WTC11 (cell line): ENCODE results near the gene DLL1. TPM values are rescaled to one million over a fixed set of nuclear protein-coding genes. Genes with fewer than 3 reads are reported as not detected.

ENCODE experiments used
- ATAC-seq: fragments of 200-7000 bp; cut with Tn5 transposase; 2 replicates; pipeline ENCODE4 v1.10.0; 2021; ENCODE audit warnings: mild to moderate bottlenecking, moderate library complexity
- CTCF ChIA-PET: fragments of 300-600 bp; sonication (Branson Sonifier 250); formaldehyde crosslinking; loops from one replicate; lab custom pipeline; 2021; ENCODE audit warnings: antibody characterized with exemption; lab: Charles Lee
- POLR2A ChIA-PET: fragments of 350-600 bp; sonication (Branson Sonifier 250); formaldehyde crosslinking; loops from one replicate; lab custom pipeline; 2021; ENCODE audit warnings: antibody characterized with exemption; lab: Charles Lee
- DNase-seq: peaks from one replicate; pipeline ENCODE4 v3.0.0; 2021; ENCODE audit warnings: low spot score
- H3K27ac Mint-ChIP-seq: 2 replicates; pipeline ENCODE4 v1.8.0; 2021; ENCODE audit warnings: mixed read lengths
- H3K27me3 Mint-ChIP-seq: 2 replicates; pipeline ENCODE4 v1.8.0; 2021; ENCODE audit warnings: low read depth, mild to moderate bottlenecking, moderate library complexity, mixed read lengths
- H3K36me3 Mint-ChIP-seq: 2 replicates; pipeline ENCODE4 v1.8.0; 2021; ENCODE audit warnings: mixed read lengths
- H3K4me1 Mint-ChIP-seq: 2 replicates; pipeline ENCODE4 v1.8.0; 2022; ENCODE audit warnings: mixed read lengths
- H3K4me3 Mint-ChIP-seq: 2 replicates; pipeline ENCODE4 v1.8.0; 2021; ENCODE audit warnings: mild to moderate bottlenecking, moderate library complexity, mixed read lengths
- H3K9me3 Mint-ChIP-seq: 2 replicates; pipeline ENCODE4 v1.8.0; 2021; ENCODE audit warnings: mixed read lengths
- AFF4 ChIP-seq: sonication (generic); formaldehyde crosslinking; IDR thresholded peaks from 2 replicates; pipeline ENCODE4 v1.8.1; 2023; ENCODE audit warnings: mild to moderate bottlenecking, missing genetic modification reagents, borderline replicate concordance
- ARID4B ChIP-seq: sonication (generic); formaldehyde crosslinking; IDR thresholded peaks from 2 replicates; pipeline ENCODE4 v1.8.0; 2023; ENCODE audit warnings: missing genetic modification reagents, mild to moderate bottlenecking, borderline replicate concordance
- ATF3 ChIP-seq: sonication (generic); formaldehyde crosslinking; conservative IDR thresholded peaks from 2 replicates; pipeline ENCODE4 v1.8.1; 2022; ENCODE audit warnings: mild to moderate bottlenecking, missing genetic modification reagents
- CREM ChIP-seq: sonication (generic); formaldehyde crosslinking; IDR thresholded peaks from 2 replicates; pipeline ENCODE4 v1.8.1; 2022; ENCODE audit warnings: mild to moderate bottlenecking, missing genetic modification reagents, moderate library complexity
- EMX1 ChIP-seq: fragments of 250-450 bp; sonication (Bioruptor Pico); IDR thresholded peaks from 2 replicates; pipeline ENCODE4 v1.8.0; 2021; ENCODE audit warnings: mild to moderate bottlenecking
- ERG ChIP-seq: fragments of 250-450 bp; sonication (Bioruptor Pico); IDR thresholded peaks from 2 replicates; pipeline ENCODE4 v1.8.0; 2021; ENCODE audit warnings: mild to moderate bottlenecking
- FOXP1 ChIP-seq: sonication (generic); formaldehyde crosslinking; IDR thresholded peaks from 2 replicates; pipeline ENCODE4 v1.8.0; 2022; ENCODE audit warnings: missing genetic modification reagents, mild to moderate bottlenecking, moderate library complexity, borderline replicate concordance
- GRHL2 ChIP-seq: fragments of 250-450 bp; sonication (Bioruptor Pico); IDR thresholded peaks from 2 replicates; pipeline ENCODE4 v1.8.0; 2022; ENCODE audit warnings: mild to moderate bottlenecking, moderate library complexity; ENCODE audit not compliant: insufficient replicate concordance, severe bottlenecking
- MLX ChIP-seq: sonication (generic); formaldehyde crosslinking; IDR thresholded peaks from 2 replicates; pipeline ENCODE4 v1.8.1; 2023; ENCODE audit warnings: mild to moderate bottlenecking, missing genetic modification reagents, moderate library complexity
- NFATC4 ChIP-seq: fragments of 250-450 bp; sonication (Bioruptor Pico); IDR thresholded peaks from 2 replicates; pipeline ENCODE4 v1.9.0; 2021; ENCODE audit warnings: mild to moderate bottlenecking
- NFYB ChIP-seq: sonication (generic); formaldehyde crosslinking; conservative IDR thresholded peaks from 2 replicates; pipeline ENCODE4 v1.8.0; 2022; ENCODE audit warnings: low read depth, missing genetic modification reagents
- OVOL2 ChIP-seq: fragments of 250-450 bp; sonication (Bioruptor Pico); IDR thresholded peaks from 2 replicates; pipeline ENCODE4 v1.9.0; 2021; ENCODE audit warnings: mild to moderate bottlenecking, borderline replicate concordance
- RORB ChIP-seq: fragments of 250-450 bp; sonication (Bioruptor Pico); IDR thresholded peaks from 2 replicates; pipeline ENCODE4 v1.9.0; 2021; ENCODE audit warnings: mild to moderate bottlenecking
- TCF7 ChIP-seq: sonication (generic); formaldehyde crosslinking; IDR thresholded peaks from 2 replicates; pipeline ENCODE4 v1.8.0; 2022; ENCODE audit warnings: mild to moderate bottlenecking, low read depth, missing genetic modification reagents, moderate library complexity
- TEAD1 ChIP-seq: sonication (generic); formaldehyde crosslinking; IDR thresholded peaks from 2 replicates; pipeline ENCODE4 v1.8.0; 2022; ENCODE audit warnings: mild to moderate bottlenecking, missing genetic modification reagents
- TEAD4 ChIP-seq: sonication (generic); formaldehyde crosslinking; IDR thresholded peaks from 2 replicates; pipeline ENCODE4 v1.8.0; 2022; ENCODE audit warnings: mild to moderate bottlenecking, missing genetic modification reagents
- TP53 ChIP-seq: sonication (generic); formaldehyde crosslinking; IDR thresholded peaks from 2 replicates; pipeline ENCODE4 v1.8.1; 2023; ENCODE audit warnings: mild to moderate bottlenecking, missing genetic modification reagents
- ZNF317 ChIP-seq: sonication (generic); formaldehyde crosslinking; IDR thresholded peaks from 2 replicates; pipeline ENCODE4 v1.8.1; 2023; ENCODE audit warnings: low read depth, mild to moderate bottlenecking, moderate library complexity, missing genetic modification reagents, borderline replicate concordance
- ZNF423 ChIP-seq: fragments of 250-450 bp; sonication (Bioruptor Pico); IDR thresholded peaks from 2 replicates; pipeline ENCODE4 v2.1.2; 2022; ENCODE audit warnings: mild to moderate bottlenecking, moderate library complexity
- total RNA-seq: library from RNA; stranded (reverse); gene quantifications from 3 replicates; pipeline ENCODE4 v1.2.3, GENCODE V29; 2021

Gene DLL1
- total RNA-seq, 1 experiment from 2014 or later: 25.3 TPM

GRCh38 chr6:170297576-170298330, 6.9 kb upstream of the DLL1 start:
- DNase-seq: no peak
- Mint-ChIP-seq H3K36me3 (peaks cover 42% of the 10 kb centered on the region), H3K27me3 (peaks cover 88% of the 10 kb centered on the region), H3K4me1 (peaks cover 39% of the 10 kb centered on the region), H3K4me3 (peak overlapping the region; percentile 37), H3K27ac (peak overlapping the region; percentile 63; the same call in 1 of the 2 replicates)
- no peak for ATAC-seq
- POLR2A ChIA-PET: no interaction called here
- TF ChIP-seq ERG (CRISPR knock-in tag) (no peak), ZNF317 (CRISPR knock-in tag) (no peak), ZNF423 (CRISPR knock-in tag) (no peak), TEAD4 (CRISPR knock-in tag) (no peak), OVOL2 (CRISPR knock-in tag) (no peak), NFYB (CRISPR knock-in tag) (no peak), CREM (CRISPR knock-in tag) (no peak), EMX1 (CRISPR knock-in tag) (no peak), TEAD1 (CRISPR knock-in tag) (no peak), RORB (CRISPR knock-in tag) (no peak), MLX (no peak), TCF7 (no peak), ARID4B (CRISPR knock-in tag) (no peak), GRHL2 (CRISPR knock-in tag) (no peak), AFF4 (CRISPR knock-in tag) (no peak), TP53 (CRISPR knock-in tag) (no peak), FOXP1 (CRISPR knock-in tag) (no peak), ATF3 (no peak), NFATC4 (no peak)
- TF ChIP-seq, all 79 proteins: peak for 0
- CTCF ChIA-PET: interaction anchor here (0.9 to 1.3 kb wide), 2 partner anchors 219 to 466 kb away, joined by 3 to 4 read pairs; no protein-coding TSS in a partner anchor
- H3K9me3 Mint-ChIP-seq: peaks cover 39% of the 10 kb centered on the region
